Kidney glomerular epithelial cell (primary cell): ENCODE results near the gene RMND5B.
"Not testable (repeated sequence)": the region's sequence is repeated elsewhere in the genome, so short reads cannot be mapped to it uniquely, and the experiment has no call there.

Experiments used
- DNase-seq: peaks from one replicate; lab custom pipeline; 2025; lab: John Stamatoyannopoulos, UW

Gene RMND5B

DNA sequence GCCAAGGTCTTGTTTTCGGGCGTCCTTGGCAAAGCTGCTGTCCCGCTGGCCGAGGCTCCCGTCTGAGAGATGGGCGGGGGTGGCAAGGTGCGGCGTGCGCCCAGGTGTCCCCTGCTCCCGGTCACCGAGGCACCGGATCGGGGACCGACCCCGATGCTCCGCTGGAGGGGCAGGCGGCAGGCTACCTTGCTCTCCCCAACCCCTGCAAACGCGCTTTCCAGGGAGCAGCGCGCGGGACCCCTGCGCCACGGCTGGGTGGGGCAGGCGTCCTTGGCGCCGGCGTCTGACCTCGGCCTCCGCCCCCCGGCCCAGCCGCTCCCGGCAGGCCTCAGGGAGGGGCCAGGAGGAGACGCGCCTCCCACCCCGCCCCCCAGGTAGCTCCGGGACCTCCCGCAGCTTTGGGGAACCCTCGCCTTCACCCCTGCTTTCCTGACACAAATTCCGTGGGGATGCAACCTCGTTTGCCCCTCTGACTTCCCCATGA is 16.9 kb upstream of the RMND5B start:
- DNase-seq: no peak

DNA sequence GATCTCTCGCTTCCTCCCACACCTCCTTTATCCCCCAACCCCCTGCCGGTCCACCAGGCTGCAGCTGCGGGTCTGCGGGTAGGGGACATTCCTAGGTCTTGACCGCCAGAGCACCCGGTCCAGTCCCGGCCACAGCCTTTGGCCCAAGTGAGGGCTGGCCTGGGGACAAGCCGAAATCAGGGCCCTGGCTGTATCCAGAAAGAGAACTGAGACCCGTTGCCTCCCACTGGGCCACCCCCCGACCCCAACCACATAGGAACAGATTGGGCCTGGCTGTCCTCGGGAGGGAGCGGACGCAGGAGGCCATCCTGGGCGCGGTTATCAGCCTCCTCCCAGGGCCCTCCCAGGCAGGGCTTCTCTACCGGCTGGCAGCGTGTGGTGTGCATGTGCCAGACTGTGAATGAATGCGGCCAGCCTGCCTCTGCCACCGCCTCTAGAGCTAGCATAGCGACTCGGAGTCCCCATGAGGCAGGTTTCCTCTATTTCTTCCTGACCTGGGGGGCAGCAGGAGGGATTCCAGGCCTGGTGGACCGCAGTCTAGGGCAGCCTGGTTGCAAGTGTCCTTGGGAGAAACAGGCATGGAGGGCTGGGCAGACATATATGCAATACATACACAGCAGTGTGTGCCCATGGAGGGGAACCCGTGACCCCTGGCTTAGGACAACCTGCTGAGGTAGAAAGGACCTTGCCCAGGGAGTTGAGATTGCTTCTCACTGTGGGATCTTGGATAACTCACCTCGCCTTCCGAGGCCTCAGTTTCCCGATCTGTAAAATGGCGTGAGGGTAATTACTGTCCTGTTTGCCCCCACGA is 16.3 kb upstream of the RMND5B start:
- DNase-seq: no peak

GRCh38 chr5:178115136-178115813 is 15.5 kb upstream of the RMND5B start:
- no peak for DNase-seq

- no peak for DNase-seq
Measured at GRCh38 chr5:178115814-178116142, 15.0 kb upstream of the RMND5B start.

GRCh38 chr5:178116143-178116885 is 14.5 kb upstream of the RMND5B start:
- no peak for DNase-seq

GRCh38 chr5:178117923-178118701 is 12.7 kb upstream of the RMND5B start:
- no peak for DNase-seq

GRCh38 chr5:178119915-178120606 is 10.8 kb upstream of the RMND5B start:
- DNase-seq: no peak

GRCh38 chr5:178120607-178121357 is 10.0 kb upstream of the RMND5B start:
- DNase-seq: peak; percentile 46

DNA sequence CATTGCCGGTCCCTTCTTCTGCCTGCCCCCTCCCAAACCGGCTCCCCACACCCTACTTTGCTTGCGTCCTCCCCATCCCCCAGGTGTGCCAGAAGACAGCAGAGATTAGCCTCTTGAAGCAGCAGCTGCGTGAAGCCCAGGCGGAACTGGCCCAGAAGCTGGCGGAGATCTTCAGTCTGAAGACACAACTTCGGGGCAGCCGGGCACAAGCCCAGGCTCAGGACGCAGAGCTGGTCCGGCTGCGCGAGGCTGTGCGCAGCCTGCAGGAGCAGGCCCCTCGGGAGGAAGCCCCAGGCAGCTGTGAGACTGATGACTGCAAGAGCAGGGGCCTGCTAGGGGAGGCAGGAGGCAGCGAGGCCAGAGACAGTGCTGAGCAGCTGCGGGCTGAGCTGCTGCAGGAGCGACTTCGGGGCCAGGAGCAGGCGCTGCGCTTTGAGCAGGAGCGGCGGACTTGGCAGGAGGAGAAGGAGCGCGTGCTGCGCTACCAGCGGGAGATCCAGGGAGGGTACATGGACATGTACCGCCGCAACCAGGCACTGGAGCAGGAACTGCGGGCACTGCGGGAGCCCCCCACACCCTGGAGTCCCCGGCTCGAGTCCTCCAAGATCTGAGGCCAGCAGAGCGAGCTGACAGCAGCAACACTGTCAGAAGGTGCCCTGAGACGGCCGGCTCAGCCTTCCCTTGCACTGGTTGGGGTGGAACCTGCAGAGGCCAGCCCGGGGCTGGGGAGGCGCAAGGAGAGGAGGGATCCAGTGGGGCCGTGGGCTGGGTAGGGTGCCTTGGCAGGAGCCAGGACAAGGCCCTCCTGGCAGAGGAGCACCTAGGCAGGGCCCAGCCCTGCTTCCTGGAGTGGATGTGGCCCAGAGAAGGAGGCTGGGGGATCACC is 9.2 kb upstream of the RMND5B start:
- no peak for DNase-seq

DNA sequence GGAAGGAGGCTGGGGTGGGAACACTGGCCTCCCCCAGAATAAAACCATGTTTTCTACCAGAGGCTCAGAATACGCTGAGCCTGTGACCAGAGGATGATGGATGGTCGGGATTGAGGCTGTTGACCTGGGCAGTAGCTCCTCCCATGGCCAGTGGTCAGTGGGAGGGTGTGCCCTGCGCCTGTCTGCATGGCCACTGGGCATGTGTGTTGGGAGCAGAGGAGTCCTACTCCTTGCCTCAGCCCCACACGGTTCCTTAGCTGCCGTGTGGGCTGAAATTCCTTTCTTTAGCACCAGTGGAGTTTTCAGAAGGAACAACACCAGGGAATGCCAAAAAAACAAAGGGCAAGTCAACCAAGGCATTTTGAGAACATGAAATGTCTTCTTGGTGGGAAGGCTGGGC is 8.5 kb upstream of the RMND5B start:
- DNase-seq: no peak

- DNase-seq: no peak
Measured at GRCh38 chr5:178123094-178123965, 7.5 kb upstream of the RMND5B start.

DNA sequence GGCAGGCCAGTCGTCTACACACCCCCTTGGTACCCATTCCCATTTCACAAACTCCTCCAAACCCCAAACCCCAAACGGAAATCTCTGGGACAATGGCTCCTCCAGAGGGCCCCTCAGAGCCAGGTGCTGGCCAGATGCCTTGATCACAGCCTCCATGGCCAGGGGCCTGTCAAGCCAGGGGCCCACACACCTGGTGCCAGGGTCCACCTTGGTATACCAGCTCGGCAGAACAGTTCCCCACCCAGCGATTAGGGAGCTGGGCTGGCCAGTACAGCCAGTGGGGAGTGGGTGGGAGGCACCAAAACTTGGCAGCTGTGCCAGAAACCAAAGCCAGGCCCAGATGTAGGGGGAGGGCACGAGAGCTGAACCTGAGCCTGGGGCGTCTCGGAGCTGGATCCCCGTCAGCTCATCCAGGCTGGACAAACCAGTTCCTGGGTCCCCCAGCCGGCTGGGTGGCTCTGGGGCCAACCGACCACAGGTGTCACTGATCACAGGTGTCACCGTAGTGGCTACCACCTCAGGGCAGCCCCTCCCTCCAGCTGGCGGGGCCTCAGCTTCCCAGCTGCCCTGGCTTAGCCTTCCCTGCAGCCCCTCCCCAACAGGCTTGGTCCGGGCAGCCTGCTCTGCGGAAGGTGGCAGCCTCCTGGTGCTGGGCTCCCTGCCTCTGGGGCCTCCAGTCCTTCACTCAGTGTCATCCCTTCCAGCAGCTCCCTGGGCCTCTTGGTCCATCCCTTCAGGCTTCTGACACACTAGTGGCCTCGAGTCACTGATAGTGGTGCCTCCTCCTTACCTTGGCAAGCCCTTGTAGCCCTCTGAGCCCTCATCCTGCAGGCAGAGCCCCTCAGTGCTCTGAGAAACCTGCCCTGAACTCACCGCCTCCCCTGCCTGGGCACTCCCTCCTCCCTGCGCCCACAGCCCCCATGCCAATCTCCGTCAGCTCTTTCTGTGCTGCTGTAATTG is 6.6 kb upstream of the RMND5B start:
- DNase-seq: no peak

- no peak for DNase-seq
Measured at GRCh38 chr5:178125253-178125906, 5.4 kb upstream of the RMND5B start.

DNA sequence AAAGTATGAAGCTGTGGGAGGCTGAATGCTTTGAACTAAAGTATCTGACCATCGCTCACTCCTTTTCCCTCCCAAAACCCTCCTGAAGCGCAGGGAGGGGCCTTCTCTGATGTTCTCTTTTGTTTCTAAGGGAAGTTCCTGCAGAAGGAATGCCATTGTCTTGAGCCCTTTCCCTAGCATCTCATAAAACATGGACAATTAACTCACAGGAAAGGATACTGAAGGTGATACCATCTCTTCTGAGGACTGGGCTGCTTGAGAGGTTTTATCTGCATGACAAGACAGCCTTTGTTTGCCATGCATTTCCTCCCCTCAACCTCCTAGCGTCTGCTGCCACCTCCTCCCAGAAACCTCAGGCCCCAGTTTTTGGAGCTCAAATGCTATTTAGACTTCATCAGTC is 4.3 kb upstream of the RMND5B start:
- no peak for DNase-seq

DNA sequence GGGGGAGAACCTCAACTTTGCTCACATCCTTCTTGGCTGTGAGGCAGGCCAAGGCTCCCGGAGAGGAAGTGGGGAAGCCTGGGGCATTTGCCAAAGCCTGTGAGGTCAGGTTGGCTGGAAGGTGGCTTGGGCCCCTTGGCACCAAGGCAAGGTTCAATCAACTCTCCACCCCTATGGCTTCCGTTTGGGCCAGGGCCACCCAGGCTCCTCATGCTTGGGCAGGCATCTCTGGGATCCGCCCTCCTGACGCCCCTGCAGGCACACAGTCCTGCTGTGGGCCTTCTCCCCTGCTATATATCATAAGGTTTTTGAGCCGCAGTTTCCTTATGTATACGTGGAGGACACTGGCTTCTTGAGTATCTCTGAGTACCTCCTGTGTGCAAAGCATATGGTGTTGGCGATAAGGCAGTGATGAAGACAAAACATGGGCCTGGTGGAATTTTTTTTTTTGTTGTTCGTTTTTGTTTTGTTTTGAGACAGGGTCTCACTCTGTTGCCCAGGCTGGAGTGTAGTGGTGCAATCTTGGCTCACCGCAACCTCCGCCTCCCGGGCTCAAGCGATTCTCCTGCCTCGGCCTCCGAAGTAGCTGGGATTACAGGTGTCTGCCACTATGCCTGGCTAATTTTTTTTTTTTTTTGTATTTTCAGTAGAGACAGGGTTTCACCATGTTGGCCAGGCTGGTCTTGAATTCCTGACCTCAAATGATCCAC is 3.4 kb upstream of the RMND5B start:
- DNase-seq: not testable (repeated sequence)

DNA sequence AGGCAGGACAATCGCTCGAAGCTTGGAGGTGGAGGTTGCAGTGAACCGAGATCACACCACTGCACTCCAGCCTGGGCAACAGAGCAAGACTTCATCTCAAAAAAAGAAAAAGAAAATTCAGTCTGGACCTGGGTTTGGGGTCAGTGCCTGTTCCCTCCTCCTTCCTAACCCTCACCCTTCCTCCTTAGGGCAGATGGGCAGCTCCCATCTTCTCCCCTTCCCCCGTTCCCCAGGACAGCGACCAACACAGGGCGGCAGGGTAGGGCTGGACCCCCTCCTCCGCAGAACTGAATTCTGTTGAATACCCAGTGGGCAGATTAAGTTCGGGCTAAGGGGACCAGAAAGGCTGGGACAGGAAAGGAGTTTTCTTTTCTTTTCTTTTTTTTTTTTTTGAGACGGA is 1.5 kb upstream of the RMND5B start:
- no peak for DNase-seq
